GM19463 (cell line): ENCODE results near the gene PPP2R3C.
"Not testable (repeated sequence)": the region's sequence is repeated elsewhere in the genome, so short reads cannot be mapped to it uniquely, and the experiment has no call there.

Experiments
- ATAC-seq: cut with Tn5 transposase; IDR thresholded peaks from one replicate; pipeline ENCODE4 v1.9.1; 2021; ENCODE audit warnings: mild to moderate bottlenecking, moderate library complexity; ENCODE audit not compliant: unreplicated experiment

The PPP2R3C gene

GRCh38 chr14:35133542-35134328 lies 11.9 kb upstream of the PPP2R3C start:
- no peak for ATAC-seq

GRCh38 chr14:35124127-35124526 lies 2.3 kb upstream of the PPP2R3C start:
- ATAC-seq, result no peak

- ATAC-seq, result no peak
Observed at GRCh38 chr14:35123388-35123703, 1.6 kb upstream of the PPP2R3C start.

DNA sequence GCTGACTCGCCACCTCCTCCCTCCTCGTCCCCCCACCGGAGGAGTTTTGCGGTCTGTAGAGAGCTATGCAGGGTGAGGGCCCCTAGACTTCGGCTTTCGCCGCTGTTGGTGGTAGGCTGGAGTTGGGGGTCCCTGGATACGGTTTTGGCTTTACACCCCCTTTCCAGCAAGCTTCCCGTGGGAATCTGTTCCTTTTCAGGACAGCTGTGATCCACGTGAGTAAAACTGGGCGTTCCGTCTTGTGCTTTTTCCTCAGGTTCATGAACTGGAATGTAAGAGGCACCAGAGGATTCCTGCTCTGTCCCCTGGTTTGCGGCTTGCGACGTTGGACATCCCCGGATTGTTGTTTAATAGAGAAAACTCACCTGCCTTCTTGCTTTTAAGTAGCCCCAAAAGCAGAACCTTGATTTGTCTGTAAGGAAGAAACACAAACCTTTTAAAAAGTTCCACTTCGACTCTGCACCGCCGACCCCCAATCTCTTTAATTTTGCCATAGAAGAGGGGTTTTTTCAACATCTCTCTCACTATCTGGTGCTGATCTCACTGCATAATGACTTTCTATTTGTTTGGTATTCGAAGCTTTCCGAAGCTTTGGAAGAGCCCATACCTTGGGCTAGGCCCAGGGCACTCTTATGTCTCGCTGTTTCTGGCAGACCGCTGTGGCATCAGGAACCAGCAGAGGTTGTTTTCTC lies 1.1 kb upstream of the PPP2R3C start:
- no peak for ATAC-seq

- no peak for ATAC-seq
Observed at GRCh38 chr14:35121026-35121886, 534 bp downstream of the PPP2R3C start.

DNA sequence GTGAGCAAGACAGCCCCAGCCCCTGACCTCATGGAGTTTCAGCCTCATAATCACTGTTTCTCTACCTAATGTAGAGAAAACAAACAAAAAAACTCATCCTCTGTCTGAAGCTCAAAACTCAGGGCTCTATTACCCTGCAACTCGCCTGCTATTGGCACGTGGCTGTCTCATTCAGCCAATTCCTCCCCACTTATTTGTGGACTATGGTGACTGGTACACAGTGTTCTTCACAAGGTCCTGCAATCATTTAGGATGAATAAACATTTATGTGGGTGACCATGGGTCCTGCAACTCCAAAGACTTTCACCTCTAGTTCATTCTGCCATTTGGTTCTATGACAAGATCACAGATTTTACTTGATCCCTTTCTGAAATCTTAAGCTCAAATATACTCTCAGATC lies 4.7 kb downstream of the PPP2R3C start:
- no peak for ATAC-seq

DNA sequence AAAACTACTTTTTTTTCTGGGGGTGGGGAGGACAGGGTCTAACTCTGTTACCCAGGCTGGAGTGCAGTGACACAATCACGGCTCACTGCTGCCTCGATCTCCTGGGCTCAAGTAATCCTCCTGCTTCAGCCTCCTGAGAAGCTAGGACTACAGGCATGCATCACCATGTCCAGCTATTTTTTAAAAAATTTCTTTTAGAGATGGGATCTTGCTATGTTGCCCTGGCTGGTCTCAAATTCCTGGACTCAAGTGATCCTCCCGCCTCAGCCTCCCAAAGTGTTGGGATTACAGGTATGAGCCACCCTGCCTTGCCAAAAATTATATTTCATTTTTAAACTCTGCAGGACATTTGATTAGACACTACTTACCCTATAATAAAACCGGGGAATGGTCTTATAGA lies 5.5 kb downstream of the PPP2R3C start:
- no peak for ATAC-seq

- no peak for ATAC-seq
Observed at GRCh38 chr14:35114036-35114435, 7.8 kb downstream of the PPP2R3C start.

DNA sequence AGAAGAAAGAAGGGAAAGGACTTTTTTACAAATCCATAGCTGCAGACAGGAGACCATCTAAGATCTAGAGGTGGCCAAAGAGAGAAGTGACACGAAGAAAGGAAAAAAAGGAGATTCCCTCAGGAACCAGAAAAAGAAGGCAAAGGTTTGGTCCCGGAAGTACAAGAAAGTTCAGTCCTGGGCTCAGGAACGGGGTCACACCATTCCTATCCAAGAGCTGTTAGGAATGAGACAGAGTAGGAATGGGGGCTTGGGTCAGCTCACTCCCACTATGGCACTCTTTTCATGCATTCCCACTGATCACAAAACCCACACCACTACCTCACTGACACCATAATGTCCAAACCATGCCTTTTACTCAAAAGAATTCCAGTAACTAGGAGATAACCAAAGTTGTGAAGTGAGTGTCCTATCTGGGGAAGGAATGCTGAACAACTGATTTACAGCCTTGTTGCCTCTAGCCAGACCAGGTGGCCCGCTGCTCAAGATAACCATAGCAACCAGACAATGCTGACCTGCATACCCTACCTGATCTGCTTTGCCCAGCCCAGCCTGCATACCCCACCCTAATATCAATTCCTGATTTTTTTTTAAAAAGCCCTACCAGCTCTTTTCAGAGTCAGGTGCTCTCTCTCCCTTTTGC lies 8.4 kb downstream of the PPP2R3C start:
- ATAC-seq, result no peak

GRCh38 chr14:35112641-35113040 lies 9.1 kb downstream of the PPP2R3C start:
- ATAC-seq, result no peak

DNA sequence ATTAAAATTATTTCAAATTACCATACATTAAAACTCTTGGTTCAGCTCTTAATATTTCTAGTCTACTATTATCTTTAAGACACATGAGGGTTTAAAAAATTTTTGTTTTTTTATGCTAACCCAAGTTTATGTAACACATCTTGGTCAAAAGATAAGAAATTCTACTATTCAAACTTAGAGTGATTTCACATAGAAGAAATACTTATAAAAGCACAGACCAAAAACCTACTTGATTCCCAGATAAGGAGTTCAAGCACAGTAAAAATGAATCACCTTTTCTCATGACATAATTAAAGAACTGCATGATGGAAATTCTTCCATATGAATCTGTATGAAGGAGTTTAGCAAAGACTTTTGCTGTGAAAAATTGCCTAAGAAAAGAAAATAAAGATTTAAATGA lies 13.9 kb downstream of the PPP2R3C start:
- no peak for ATAC-seq

GRCh38 chr14:35094645-35095044 lies 27.1 kb downstream of the PPP2R3C start:
- not testable (repeated sequence) for ATAC-seq

DNA sequence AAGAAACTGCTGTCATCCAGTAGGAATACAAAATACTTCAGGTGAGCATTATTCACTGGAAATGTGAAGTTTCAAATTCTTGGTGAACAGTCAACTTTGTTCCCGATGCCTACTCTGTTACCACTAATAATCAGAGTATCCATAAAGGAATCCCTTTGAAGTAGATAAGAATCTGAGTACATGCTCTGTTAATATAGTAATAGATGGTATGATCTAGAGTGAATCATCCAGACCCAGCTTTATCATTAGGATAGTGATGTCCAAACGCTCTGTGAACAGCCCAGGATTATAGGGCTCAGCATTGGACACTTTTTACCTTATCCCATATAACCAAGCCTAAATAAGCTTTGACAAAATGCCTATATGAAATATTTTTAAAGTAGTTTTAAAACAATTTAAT lies 33.3 kb downstream of the PPP2R3C start:
- no peak for ATAC-seq

DNA sequence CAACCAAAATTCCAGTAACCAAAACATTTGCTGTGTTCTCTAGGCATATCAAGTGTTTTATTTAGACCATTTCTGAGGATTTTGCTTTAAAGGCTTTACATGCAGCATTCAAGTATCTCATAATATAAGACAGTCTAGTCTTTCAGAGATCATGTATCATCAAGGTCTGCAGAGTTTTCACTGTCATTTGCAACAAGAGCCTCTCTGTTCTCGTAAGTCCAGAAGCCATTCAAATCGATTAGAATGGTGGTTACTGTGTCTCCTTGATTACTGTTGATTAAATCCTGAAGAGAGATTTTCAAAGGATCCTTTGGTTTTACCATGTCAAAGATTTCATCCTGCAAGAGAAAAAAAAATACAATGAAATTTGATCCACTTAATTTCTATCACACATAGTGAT lies 36.3 kb downstream of the PPP2R3C start:
- ATAC-seq, result no peak

GRCh38 chr14:35083530-35084150 lies 38.1 kb downstream of the PPP2R3C start:
- no peak for ATAC-seq

GRCh38 chr14:35079742-35080141 lies 42.0 kb downstream of the PPP2R3C start:
- ATAC-seq, result no peak

DNA sequence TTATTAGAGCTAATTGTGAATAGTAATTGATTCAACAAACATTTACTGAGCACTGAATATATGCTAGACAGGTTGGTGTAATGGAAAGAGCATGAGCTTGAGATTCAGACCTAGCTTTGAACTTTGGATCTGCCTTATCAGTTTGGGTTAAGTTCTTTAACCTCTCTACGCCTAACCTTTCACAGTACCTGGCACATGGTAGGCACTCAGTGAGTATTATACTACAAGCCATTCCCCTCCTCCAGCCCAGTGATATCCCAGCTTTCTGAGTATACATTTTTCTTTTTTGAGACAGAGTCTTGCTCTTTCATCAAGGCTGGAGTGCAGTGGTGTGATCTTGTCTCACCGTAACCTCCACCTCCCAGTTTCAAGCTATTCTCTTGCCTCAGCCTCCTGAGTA lies 43.7 kb downstream of the PPP2R3C start:
- ATAC-seq, result no peak

DNA sequence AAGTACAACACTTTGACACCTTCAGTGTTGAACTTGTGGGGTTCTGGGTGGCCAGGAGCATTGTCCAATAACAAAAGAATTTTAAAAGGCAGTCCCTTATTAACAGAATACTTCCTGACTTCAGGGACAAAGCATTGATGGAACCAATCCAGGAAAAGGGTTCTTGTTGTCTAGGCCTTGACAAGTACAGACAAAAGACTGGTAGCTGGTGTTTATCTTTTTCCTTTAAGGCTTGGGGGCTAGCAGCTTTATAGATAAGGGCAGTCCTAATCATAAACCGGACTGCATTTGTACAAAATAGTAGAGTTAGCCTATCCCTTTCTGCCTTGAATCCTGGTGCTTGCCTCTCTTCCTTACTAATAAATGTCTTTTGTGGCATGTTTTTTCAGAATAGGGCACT lies 48.3 kb downstream of the PPP2R3C start:
- no peak for ATAC-seq

- ATAC-seq, result no peak
Observed at GRCh38 chr14:35072226-35072625, 49.6 kb downstream of the PPP2R3C start.

DNA sequence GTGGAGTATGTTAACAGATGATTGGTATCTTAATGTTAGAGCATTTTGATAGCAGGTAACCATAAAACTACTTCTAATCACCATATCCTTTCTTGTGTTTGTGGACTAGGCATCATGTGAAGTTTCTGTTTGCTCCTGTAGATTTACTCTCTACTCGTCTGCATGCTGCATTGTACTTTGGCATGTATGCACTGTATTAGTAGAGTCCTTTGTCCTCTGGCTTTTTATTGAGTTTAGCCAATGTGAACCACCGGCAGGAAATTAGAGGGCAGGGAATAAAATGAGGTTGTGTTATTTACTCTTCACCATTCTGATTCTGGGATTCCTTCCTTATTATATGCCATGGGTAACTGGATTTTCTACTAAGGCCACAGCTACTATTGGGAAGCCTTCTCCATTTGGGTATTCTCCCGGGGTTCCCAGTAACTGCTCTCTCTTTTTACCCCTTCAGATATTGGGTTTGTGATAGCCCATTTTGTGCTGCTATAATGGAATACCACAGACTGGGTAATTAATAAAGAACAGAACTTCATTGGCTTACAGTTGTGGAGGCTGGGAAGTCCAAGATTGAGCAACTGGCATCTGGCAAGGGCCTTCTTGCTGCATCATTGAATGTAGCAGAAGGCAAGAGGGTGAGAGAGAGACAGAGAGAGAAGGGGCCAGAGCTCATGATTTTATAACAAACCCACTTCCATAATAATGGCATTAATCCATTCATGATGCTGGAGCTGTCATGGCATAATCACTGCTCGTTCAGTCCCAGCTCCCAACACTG lies 53.4 kb downstream of the PPP2R3C start:
- no peak for ATAC-seq
